G401 (cell line): ENCODE measurements around the gene NBAS. TPM values are rescaled to one million over a fixed set of nuclear protein-coding genes. Genes with fewer than 3 reads are reported as not detected.

Source experiments
- DNase-seq: peaks from one replicate; pipeline ENCODE4 v3.0.0-alpha.2; 2015; ENCODE audit warnings: low spot score
- in situ Hi-C: cut with HindIII; loops from 2 replicates; pipeline ENCODE4 v1.10.0; 2016; ENCODE audit warnings: low sequenced_read_pairs, mixed read lengths
- total RNA-seq: library from RNA; depleted of rRNA; stranded (reverse); fragments of >200 nt; shearing (Covaris generic); gene quantifications from 2 replicates; pipeline ENCODE4 v1.2.3, GENCODE V29; 2014

Gene NBAS
- total RNA-seq, 1 experiment from 2014 or later: 45.1 TPM

- in situ Hi-C loops: no loop called here
- DNase-seq: no peak
These were observed 1.4 kb upstream of the NBAS start for GRCh38 chr2:15562354-15563031.

GRCh38 chr2:15561574-15562344 is 625 bp upstream of the NBAS start:
- in situ Hi-C loops: no loop called here
- peak; percentile 69 for DNase-seq

GRCh38 chr2:15560140-15560987 is 770 bp downstream of the NBAS start:
- DNase-seq: peak; percentile 36
- in situ Hi-C loops: no loop called here

- in situ Hi-C loops: no loop called here
- no peak for DNase-seq
These were observed 1.6 kb downstream of the NBAS start for GRCh38 chr2:15559379-15560139.

- no peak for DNase-seq
- in situ Hi-C loops: no loop called here
These were observed 3.2 kb downstream of the NBAS start for GRCh38 chr2:15557887-15558311.

GRCh38 chr2:15556311-15556930 is 4.7 kb downstream of the NBAS start:
- in situ Hi-C loops: no loop called here

GRCh38 chr2:15555760-15556193 is 5.4 kb downstream of the NBAS start:
- in situ Hi-C loops: no loop called here
- no peak for DNase-seq

More at GRCh38 chr2:15556311-15556930, 4.7 kb downstream of the NBAS start:
- no peak for DNase-seq

- no peak for DNase-seq
These were observed 6.5 kb downstream of the NBAS start for GRCh38 chr2:15554525-15555218.

GRCh38 chr2:15553951-15554350 is 7.2 kb downstream of the NBAS start:
- in situ Hi-C loops: no loop called here
- DNase-seq: no peak

More at GRCh38 chr2:15554525-15555218, 6.5 kb downstream of the NBAS start:
- in situ Hi-C loops: no loop called here

GRCh38 chr2:15553519-15553918 is 7.6 kb downstream of the NBAS start:
- in situ Hi-C loops: no loop called here
- DNase-seq: no peak

GRCh38 chr2:15548974-15549373 is 12.2 kb downstream of the NBAS start:
- no peak for DNase-seq
- in situ Hi-C loops: no loop called here

GRCh38 chr2:15547115-15547876 is 13.8 kb downstream of the NBAS start:
- DNase-seq: no peak

GRCh38 chr2:15546297-15547098 is 14.6 kb downstream of the NBAS start:
- in situ Hi-C loops: no loop called here

More at GRCh38 chr2:15547115-15547876, 13.8 kb downstream of the NBAS start:
- in situ Hi-C loops: no loop called here

GRCh38 chr2:15544227-15544626 is 16.9 kb downstream of the NBAS start:
- in situ Hi-C loops: no loop called here
- no peak for DNase-seq

More at GRCh38 chr2:15546297-15547098, 14.6 kb downstream of the NBAS start:
- no peak for DNase-seq

- DNase-seq: no peak
- in situ Hi-C loops: no loop called here
These were observed 17.6 kb downstream of the NBAS start for GRCh38 chr2:15543541-15543940.

GRCh38 chr2:15543053-15543452 is 18.1 kb downstream of the NBAS start:
- in situ Hi-C loops: no loop called here

More at GRCh38 chr2:15543053-15543452, 18.1 kb downstream of the NBAS start:
- DNase-seq: no peak
